OCI-LY1 (cell line): ENCODE data around the gene ACKR2.

Source experiments
- EZH2 ChIP-seq: fragments of 200-600 bp; sonication (generic), shearing (Covaris generic); IDR thresholded peaks from 2 replicates; pipeline ENCODE4 v1.8.0; 2017; ENCODE audit warnings: borderline replicate concordance, mixed run types, mild to moderate bottlenecking, antibody characterized with exemption, low read length, moderate library complexity, mixed read lengths
- TF ChIP-seq, protein P1 (sequence below): fragments of 200-600 bp; sonication (generic), shearing (Covaris generic); IDR thresholded peaks from 2 replicates; pipeline ENCODE4 v1.5.1; 2017; ENCODE audit warnings: mild to moderate bottlenecking, antibody characterized with exemption, low read length, moderate library complexity, mixed read lengths

DNA sequence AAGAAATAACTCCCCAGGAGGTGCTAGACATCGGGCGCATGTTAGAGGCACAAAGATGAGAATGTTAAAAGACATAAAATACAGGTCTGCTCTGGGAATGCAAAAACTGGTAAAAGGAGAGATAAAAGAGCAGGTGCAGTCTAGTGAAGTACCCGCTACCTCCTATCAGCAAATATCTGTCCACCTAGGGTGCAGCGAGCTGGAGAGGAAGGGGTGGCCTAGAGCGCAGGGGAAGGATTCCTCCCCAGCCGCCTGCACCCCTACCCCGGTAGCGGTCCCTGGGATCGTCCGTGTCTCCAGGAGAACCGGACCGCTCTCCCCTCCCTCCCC, 96.5 kb downstream of the ACKR2 start:
- TF ChIP-seq, protein P1, sequence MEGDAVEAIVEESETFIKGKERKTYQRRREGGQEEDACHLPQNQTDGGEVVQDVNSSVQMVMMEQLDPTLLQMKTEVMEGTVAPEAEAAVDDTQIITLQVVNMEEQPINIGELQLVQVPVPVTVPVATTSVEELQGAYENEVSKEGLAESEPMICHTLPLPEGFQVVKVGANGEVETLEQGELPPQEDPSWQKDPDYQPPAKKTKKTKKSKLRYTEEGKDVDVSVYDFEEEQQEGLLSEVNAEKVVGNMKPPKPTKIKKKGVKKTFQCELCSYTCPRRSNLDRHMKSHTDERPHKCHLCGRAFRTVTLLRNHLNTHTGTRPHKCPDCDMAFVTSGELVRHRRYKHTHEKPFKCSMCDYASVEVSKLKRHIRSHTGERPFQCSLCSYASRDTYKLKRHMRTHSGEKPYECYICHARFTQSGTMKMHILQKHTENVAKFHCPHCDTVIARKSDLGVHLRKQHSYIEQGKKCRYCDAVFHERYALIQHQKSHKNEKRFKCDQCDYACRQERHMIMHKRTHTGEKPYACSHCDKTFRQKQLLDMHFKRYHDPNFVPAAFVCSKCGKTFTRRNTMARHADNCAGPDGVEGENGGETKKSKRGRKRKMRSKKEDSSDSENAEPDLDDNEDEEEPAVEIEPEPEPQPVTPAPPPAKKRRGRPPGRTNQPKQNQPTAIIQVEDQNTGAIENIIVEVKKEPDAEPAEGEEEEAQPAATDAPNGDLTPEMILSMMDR: no peak
- TF ChIP-seq EZH2: no peak
